AG20443 (cell line): Measurements from ENCODE around the gene FCSK.
"Not testable (repeated sequence)": the region's sequence is repeated elsewhere in the genome, so short reads cannot be mapped to it uniquely, and the experiment has no call there.

Experiments used
- DNase-seq: peaks from one replicate; pipeline ENCODE4 v3.0.0; 2012; ENCODE audit warnings: low spot score, mixed read lengths

FCSK gene

GRCh38 chr16:70454222-70455034 is at the start of gene FCSK:
Gene FCSK, plus strand, starts transcription at chr16:70454595. Its CDS starts 8,596 bp downstream, at chr16:70463191.
- peak; percentile 84 for DNase-seq

GRCh38 chr16:70406104-70406503 is 48.3 kb upstream of the FCSK start:
- DNase-seq: not testable (repeated sequence)

- no peak for DNase-seq
These were observed 46.6 kb upstream of the FCSK start for GRCh38 chr16:70407811-70408274.

GRCh38 chr16:70410734-70411133 is 43.7 kb upstream of the FCSK start:
- DNase-seq: no peak

- DNase-seq: no peak
These were observed 42.0 kb upstream of the FCSK start for GRCh38 chr16:70412385-70412784.

GRCh38 chr16:70413572-70413971 is 40.8 kb upstream of the FCSK start:
- DNase-seq: not testable (repeated sequence)

- DNase-seq: no peak
These were observed 37.4 kb upstream of the FCSK start for GRCh38 chr16:70416748-70417616.

GRCh38 chr16:70417661-70418060 is 36.7 kb upstream of the FCSK start:
- DNase-seq: no peak

GRCh38 chr16:70418274-70418992 is 36.0 kb upstream of the FCSK start:
- no peak for DNase-seq

GRCh38 chr16:70418993-70419318 is 35.4 kb upstream of the FCSK start:
- no peak for DNase-seq

- no peak for DNase-seq
These were observed 34.7 kb upstream of the FCSK start for GRCh38 chr16:70419384-70420327.

GRCh38 chr16:70421014-70421413 is 33.4 kb upstream of the FCSK start:
- no peak for DNase-seq

- no peak for DNase-seq
These were observed 32.7 kb upstream of the FCSK start for GRCh38 chr16:70421473-70422311.

GRCh38 chr16:70422543-70422942 is 31.9 kb upstream of the FCSK start:
- DNase-seq: no peak

GRCh38 chr16:70427786-70428177 is 26.6 kb upstream of the FCSK start:
- no peak for DNase-seq

GRCh38 chr16:70428178-70428998 is 26.0 kb upstream of the FCSK start:
- DNase-seq: peak; percentile 94

- DNase-seq: no peak
These were observed 24.3 kb upstream of the FCSK start for GRCh38 chr16:70429888-70430666.

- no peak for DNase-seq
These were observed 23.5 kb upstream of the FCSK start for GRCh38 chr16:70430667-70431536.
